ENCODE results near the gene FOXK1.
A peak's percentile ranks its signal among the peaks of the same experiment; 100 is the strongest.

FOXK1 gene

DNA sequence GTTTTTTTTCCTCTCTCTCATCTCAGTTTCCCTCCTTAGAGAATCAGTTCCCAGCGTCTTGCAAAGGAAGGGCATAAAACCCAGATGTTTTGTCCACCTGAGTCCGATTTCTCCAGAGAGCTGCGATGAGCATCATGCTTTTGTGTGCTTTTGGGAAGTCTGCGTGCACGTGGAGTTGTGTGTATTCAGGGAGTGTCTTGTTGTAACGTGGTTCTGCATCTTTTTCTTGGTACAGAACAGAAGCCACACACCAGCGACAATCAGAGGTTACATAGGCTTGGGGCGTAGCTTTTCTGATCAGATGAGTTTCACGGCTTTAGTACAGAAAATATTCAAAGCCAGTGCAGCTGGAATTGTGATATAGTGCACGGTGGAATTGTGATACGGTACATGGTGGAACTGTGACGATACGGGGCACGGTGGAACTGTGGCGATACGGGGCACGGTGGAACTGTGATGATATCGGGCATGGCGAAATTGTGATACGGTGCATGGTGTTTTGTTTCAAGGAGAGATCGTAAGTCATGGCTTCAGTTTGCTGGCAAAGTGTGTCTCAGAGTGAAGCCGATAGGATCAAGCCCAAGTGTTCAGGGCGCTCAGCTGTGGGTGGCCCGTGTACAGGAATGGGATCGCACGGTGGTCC is 32.8 kb downstream of the FOXK1 start:
- H3K4me1 ChIP-seq (ENCODE audit: insufficient read depth, low read length) = no peaks in the 10 kb centered on the region
- H3K4me3 ChIP-seq (ENCODE audit: low read length) = no peak overlapping the region
- peaks cover 43% of the 10 kb centered on the region for H3K27me3 ChIP-seq (ENCODE audit: insufficient read depth, low read length)
- no peaks in the 10 kb centered on the region for H3K36me3 ChIP-seq (ENCODE audit: insufficient read depth, low read depth, low read length)
- H3K9ac ChIP-seq (ENCODE audit: low read depth, low read length) = no peak overlapping the region
- H3K9me3 ChIP-seq (ENCODE audit: insufficient read depth, low read depth, low read length) = no peaks in the 10 kb centered on the region
- H3K27ac ChIP-seq (ENCODE audit: low read length) = no peak overlapping the region

DNA sequence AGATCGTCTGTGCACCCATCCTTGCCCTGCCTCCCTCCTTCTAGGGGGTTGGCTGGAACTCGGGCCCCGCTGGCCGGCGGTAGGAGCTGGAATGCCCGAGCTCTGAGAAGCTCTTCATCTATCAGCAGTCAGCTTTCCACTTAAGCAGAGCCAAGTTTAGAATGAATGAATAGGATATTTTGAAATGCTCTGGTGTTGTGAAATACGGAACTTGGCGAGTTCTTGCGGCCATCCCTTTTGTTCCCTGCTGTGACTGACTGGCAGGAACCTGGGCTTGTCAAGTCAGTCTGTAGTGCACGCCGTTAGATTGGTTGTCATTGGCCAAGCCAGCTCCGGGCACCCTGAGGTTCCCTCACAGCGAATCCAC is 33.3 kb downstream of the FOXK1 start:
- Histone ChIP-seq H3K9ac (ENCODE audit: low read depth, low read length) (no peak overlapping the region), H3K36me3 (ENCODE audit: insufficient read depth, low read depth, low read length) (no peaks in the 10 kb centered on the region), H3K27me3 (ENCODE audit: insufficient read depth, low read length) (peaks cover 38% of the 10 kb centered on the region), H3K9me3 (ENCODE audit: insufficient read depth, low read depth, low read length) (no peaks in the 10 kb centered on the region), H3K4me1 (ENCODE audit: insufficient read depth, low read length) (no peaks in the 10 kb centered on the region), H3K27ac (ENCODE audit: low read length) (no peak overlapping the region), H3K4me3 (ENCODE audit: low read length) (no peak overlapping the region)

DNA sequence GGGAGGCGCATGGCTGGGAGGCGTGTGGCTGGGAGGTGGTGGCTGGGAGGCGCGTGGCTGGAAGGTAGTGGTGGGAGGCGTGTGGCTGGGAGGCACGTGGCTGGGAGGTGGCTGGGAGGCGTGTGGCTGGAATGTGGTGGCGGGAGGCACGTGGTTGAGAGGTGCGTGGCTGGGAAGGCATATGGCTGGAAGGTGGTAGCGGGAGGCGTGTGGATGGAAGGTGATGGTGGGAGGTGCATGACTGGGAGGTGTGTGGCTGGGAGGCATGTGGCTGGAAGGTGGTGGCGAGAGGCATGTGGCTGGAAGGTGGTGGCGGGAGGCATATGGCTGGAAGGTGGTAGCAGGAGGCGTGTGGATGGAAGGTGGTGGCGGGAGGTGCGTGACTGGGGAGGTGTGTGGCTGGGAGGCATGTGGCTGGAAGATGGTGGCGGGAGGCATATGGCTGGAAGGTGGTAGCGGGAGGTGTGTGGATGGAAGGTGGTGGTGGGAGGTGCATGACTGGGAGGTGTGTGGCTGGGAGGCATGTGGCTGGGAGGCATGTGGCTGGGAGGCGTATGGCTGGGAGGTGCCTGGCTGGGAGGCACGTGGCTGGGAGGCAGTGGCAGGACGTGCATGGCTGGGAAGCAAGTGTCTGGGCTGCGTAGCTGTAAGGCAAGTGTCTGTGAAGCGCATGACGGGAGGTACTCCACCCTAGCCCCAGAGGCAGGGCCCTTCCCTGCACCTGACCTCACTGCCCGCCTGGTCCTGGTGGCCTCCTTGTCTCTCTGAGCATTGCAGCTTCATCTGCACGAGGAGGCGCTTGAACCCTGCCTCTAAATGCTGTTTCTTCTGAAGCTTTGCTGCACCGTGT is 35.1 kb downstream of the FOXK1 start:
- H3K27ac ChIP-seq (ENCODE audit: low read length) = no peak overlapping the region
- H3K27me3 ChIP-seq (ENCODE audit: insufficient read depth, low read length) = peaks cover 20% of the 10 kb centered on the region
- no peaks in the 10 kb centered on the region for H3K4me1 ChIP-seq (ENCODE audit: insufficient read depth, low read length)
- H3K9ac ChIP-seq (ENCODE audit: low read depth, low read length) = no peak overlapping the region
- no peak overlapping the region for H3K4me3 ChIP-seq (ENCODE audit: low read length)
- no peaks in the 10 kb centered on the region for H3K36me3 ChIP-seq (ENCODE audit: insufficient read depth, low read depth, low read length)
- no peaks in the 10 kb centered on the region for H3K9me3 ChIP-seq (ENCODE audit: insufficient read depth, low read depth, low read length)

DNA sequence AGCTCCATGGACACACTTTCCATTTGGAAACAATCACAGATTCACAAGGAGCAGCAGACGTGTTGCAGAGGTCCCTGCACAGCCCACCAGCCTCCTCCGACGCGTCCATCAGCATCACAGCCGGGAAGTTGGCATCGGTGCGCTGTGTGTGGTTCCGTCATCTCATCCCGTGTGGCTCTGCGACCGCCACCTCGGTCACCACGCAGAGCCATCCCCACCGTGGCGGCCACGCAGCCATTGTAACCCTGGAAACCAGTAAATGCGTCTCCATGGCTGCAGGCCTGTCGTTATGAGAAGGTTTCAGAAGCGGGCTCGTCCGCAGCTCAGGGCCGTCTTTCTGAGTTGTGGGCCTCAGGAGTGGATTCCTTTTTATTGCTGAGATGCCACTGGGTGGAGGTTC is 36.0 kb downstream of the FOXK1 start:
- Histone ChIP-seq H3K4me1 (ENCODE audit: insufficient read depth, low read length) (no peaks in the 10 kb centered on the region), H3K27me3 (ENCODE audit: insufficient read depth, low read length) (peaks cover 12% of the 10 kb centered on the region), H3K9me3 (ENCODE audit: insufficient read depth, low read depth, low read length) (no peaks in the 10 kb centered on the region), H3K36me3 (ENCODE audit: insufficient read depth, low read depth, low read length) (no peaks in the 10 kb centered on the region), H3K27ac (ENCODE audit: low read length) (no peak overlapping the region), H3K9ac (ENCODE audit: low read depth, low read length) (no peak overlapping the region), H3K4me3 (ENCODE audit: low read length) (no peak overlapping the region)

GRCh38 chr7:4720225-4720624 is 38.1 kb downstream of the FOXK1 start:
- no peaks in the 10 kb centered on the region; the same call in 1 of the 2 replicates for H3K27me3 ChIP-seq (ENCODE audit: insufficient read depth, low read length)
- no peaks in the 10 kb centered on the region for H3K9me3 ChIP-seq (ENCODE audit: insufficient read depth, low read depth, low read length)
- no peak overlapping the region for H3K4me3 ChIP-seq (ENCODE audit: low read length)
- H3K9ac ChIP-seq (ENCODE audit: low read depth, low read length) = no peak overlapping the region
- no peak overlapping the region for H3K27ac ChIP-seq (ENCODE audit: low read length)
- no peaks in the 10 kb centered on the region for H3K36me3 ChIP-seq (ENCODE audit: insufficient read depth, low read depth, low read length)
- no peaks in the 10 kb centered on the region for H3K4me1 ChIP-seq (ENCODE audit: insufficient read depth, low read length)

GRCh38 chr7:4722308-4722707 is 40.2 kb downstream of the FOXK1 start:
- no peaks in the 10 kb centered on the region for H3K9me3 ChIP-seq (ENCODE audit: insufficient read depth, low read depth, low read length)
- H3K4me1 ChIP-seq (ENCODE audit: insufficient read depth, low read length) = no peaks in the 10 kb centered on the region
- no peak overlapping the region for H3K4me3 ChIP-seq (ENCODE audit: low read length)
- no peaks in the 10 kb centered on the region for H3K36me3 ChIP-seq (ENCODE audit: insufficient read depth, low read depth, low read length)
- H3K27me3 ChIP-seq (ENCODE audit: insufficient read depth, low read length) = no peaks in the 10 kb centered on the region
- no peak overlapping the region for H3K9ac ChIP-seq (ENCODE audit: low read depth, low read length)
- H3K27ac ChIP-seq (ENCODE audit: low read length) = no peak overlapping the region

GRCh38 chr7:4722960-4723630 is 41.0 kb downstream of the FOXK1 start:
- no peak overlapping the region for H3K27ac ChIP-seq (ENCODE audit: low read length)
- no peaks in the 10 kb centered on the region for H3K36me3 ChIP-seq (ENCODE audit: insufficient read depth, low read depth, low read length)
- H3K9ac ChIP-seq (ENCODE audit: low read depth, low read length) = no peak overlapping the region
- H3K27me3 ChIP-seq (ENCODE audit: insufficient read depth, low read length) = no peaks in the 10 kb centered on the region
- no peak overlapping the region for H3K4me3 ChIP-seq (ENCODE audit: low read length)
- no peaks in the 10 kb centered on the region for H3K9me3 ChIP-seq (ENCODE audit: insufficient read depth, low read depth, low read length)
- no peaks in the 10 kb centered on the region for H3K4me1 ChIP-seq (ENCODE audit: insufficient read depth, low read length)

DNA sequence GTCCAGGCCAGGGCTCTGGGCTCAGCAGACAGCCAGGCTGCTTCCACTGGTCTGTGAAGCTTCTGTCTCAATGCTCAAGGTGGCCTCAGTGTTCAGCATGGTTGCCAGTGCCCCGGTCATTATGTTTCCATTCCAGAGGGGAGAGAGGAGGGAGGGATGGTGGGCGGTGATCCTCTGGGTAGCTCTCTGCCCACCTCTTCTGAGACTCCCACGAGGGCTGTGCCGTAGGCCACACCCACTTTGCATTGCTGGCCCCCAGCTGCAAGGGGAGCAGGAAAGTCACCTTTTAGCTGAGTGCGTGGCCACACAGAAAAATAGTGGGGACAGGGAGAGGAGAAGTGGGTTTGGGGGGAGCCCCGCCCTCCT is 42.5 kb downstream of the FOXK1 start:
- no peaks in the 10 kb centered on the region for H3K4me1 ChIP-seq (ENCODE audit: insufficient read depth, low read length)
- H3K4me3 ChIP-seq (ENCODE audit: low read length) = no peak overlapping the region
- H3K27me3 ChIP-seq (ENCODE audit: insufficient read depth, low read length) = no peaks in the 10 kb centered on the region
- H3K9me3 ChIP-seq (ENCODE audit: insufficient read depth, low read depth, low read length) = no peaks in the 10 kb centered on the region
- no peaks in the 10 kb centered on the region for H3K36me3 ChIP-seq (ENCODE audit: insufficient read depth, low read depth, low read length)
- H3K27ac ChIP-seq (ENCODE audit: low read length) = no peak overlapping the region
- H3K9ac ChIP-seq (ENCODE audit: low read depth, low read length) = no peak overlapping the region

GRCh38 chr7:4725014-4725849 is 43.1 kb downstream of the FOXK1 start:
- Histone ChIP-seq H3K4me3 (ENCODE audit: low read length) (no peak overlapping the region), H3K36me3 (ENCODE audit: insufficient read depth, low read depth, low read length) (no peaks in the 10 kb centered on the region), H3K4me1 (ENCODE audit: insufficient read depth, low read length) (no peaks in the 10 kb centered on the region), H3K27ac (ENCODE audit: low read length) (no peak overlapping the region), H3K9ac (ENCODE audit: low read depth, low read length) (peak overlapping the region; percentile 37), H3K9me3 (ENCODE audit: insufficient read depth, low read depth, low read length) (no peaks in the 10 kb centered on the region), H3K27me3 (ENCODE audit: insufficient read depth, low read length) (no peaks in the 10 kb centered on the region)

- no peak overlapping the region for H3K4me3 ChIP-seq (ENCODE audit: low read length)
- H3K27me3 ChIP-seq (ENCODE audit: insufficient read depth, low read length) = no peaks in the 10 kb centered on the region
- no peak overlapping the region for H3K27ac ChIP-seq (ENCODE audit: low read length)
- H3K9ac ChIP-seq (ENCODE audit: low read depth, low read length) = peak overlapping the region; percentile 37; the same call in 1 of the 2 replicates
- no peaks in the 10 kb centered on the region for H3K9me3 ChIP-seq (ENCODE audit: insufficient read depth, low read depth, low read length)
- no peaks in the 10 kb centered on the region for H3K36me3 ChIP-seq (ENCODE audit: insufficient read depth, low read depth, low read length)
- H3K4me1 ChIP-seq (ENCODE audit: insufficient read depth, low read length) = no peaks in the 10 kb centered on the region
Measured at GRCh38 chr7:4725850-4726450, 43.9 kb downstream of the FOXK1 start.

GRCh38 chr7:4726566-4726965 is 44.5 kb downstream of the FOXK1 start:
- H3K9ac ChIP-seq (ENCODE audit: low read depth, low read length) = no peak overlapping the region
- H3K27ac ChIP-seq (ENCODE audit: low read length) = no peak overlapping the region
- no peaks in the 10 kb centered on the region for H3K36me3 ChIP-seq (ENCODE audit: insufficient read depth, low read depth, low read length)
- no peak overlapping the region for H3K4me3 ChIP-seq (ENCODE audit: low read length)
- no peaks in the 10 kb centered on the region for H3K9me3 ChIP-seq (ENCODE audit: insufficient read depth, low read depth, low read length)
- H3K27me3 ChIP-seq (ENCODE audit: insufficient read depth, low read length) = no peaks in the 10 kb centered on the region
- H3K4me1 ChIP-seq (ENCODE audit: insufficient read depth, low read length) = no peaks in the 10 kb centered on the region

Measured in iPS-20b (cell line).